Inflammatory macrophage treated with lipopolysaccharide for 1 hour (primary cell): ENCODE data around the gene CHMP3.
"Not testable (repeated sequence)": the region's sequence is repeated elsewhere in the genome, so short reads cannot be mapped to it uniquely, and the experiment has no call there.

Experiments
- DNase-seq, 2 donors: peaks; one replicate each; pipeline ENCODE4 v3.0.0-alpha.2; 2020 to 2022

The CHMP3 gene

DNA sequence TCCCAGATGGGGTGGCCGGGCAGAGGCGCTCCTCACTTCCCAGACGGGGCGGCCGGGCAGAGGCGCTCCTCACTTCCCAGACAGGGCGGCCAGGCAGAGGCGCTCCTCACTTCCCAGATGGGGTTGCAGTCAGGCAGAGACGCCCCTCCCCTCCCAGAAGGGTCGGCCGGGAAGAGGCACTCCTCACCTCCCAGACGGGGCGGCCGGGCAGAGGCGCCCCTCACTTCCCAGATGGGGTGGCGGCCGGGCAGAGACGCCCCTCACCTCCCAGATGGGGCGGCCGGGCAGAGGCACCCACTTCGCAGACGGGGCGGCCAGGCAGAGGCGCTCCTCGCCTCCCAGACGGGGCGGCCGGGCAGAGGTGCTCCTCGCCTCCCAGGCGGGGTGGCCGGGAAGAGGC lies 13.8 kb downstream of the CHMP3 start:
- not testable (repeated sequence) for DNase-seq

DNA sequence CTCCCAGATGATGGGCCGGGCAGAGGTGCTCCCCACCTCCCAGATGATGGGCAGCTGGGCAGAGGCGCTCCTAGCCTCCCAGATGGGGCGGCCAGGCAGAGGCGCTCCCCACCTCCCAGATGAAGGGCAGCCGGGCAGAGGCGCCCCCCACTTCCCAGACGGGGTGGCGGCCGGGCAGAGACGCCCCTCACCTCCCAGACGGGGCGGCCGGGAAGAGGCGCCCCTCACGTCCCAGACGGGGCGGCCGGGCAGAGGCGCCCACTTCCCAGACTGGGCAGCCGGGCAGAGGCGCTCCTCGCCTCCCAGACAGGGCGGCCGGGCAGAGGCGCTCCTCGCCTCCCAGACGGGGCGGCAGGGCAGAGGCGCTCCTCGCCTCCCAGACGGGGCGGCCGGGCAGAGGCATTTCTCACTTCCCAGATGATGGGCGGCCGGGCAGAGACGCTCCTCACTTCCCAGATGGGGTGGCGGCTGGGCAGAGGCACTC lies 14.3 kb downstream of the CHMP3 start:
- DNase-seq: not testable (repeated sequence)

DNA sequence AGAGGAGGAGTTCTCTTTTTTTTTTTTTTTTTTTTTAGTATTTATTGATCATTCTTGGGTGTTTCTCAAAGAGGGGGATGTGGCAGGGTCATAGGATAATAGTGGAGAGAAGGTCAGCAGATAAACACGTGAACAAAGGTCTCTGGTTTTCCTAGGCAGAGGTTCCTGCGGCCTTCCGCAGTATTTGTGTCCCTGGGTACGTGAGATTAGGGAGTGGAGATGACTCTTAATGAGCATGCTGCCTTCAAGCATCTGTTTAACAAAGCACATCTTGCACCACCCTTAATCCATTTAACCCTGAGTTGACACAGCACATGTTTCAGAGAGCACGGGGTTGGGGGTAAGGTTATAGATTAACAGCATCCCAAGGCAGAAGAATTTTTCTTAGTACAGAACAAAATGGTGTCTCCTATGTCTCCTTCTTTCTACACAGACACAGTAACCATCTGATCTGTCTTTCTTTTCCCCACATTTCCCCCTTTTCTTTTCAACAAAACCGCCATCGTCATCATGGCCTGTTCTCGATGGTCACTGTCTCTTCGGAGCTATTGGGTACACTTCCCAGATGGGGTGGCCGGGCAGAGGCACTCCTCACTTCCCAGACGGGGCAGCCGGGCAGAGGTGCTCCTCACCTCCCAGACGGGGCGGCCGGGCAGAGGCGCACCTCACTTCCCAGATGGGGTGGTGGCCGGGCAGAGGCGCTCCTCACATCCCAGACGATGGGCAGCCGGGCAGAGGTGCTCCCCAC lies 14.9 kb downstream of the CHMP3 start:
- not testable (repeated sequence) for DNase-seq

DNA sequence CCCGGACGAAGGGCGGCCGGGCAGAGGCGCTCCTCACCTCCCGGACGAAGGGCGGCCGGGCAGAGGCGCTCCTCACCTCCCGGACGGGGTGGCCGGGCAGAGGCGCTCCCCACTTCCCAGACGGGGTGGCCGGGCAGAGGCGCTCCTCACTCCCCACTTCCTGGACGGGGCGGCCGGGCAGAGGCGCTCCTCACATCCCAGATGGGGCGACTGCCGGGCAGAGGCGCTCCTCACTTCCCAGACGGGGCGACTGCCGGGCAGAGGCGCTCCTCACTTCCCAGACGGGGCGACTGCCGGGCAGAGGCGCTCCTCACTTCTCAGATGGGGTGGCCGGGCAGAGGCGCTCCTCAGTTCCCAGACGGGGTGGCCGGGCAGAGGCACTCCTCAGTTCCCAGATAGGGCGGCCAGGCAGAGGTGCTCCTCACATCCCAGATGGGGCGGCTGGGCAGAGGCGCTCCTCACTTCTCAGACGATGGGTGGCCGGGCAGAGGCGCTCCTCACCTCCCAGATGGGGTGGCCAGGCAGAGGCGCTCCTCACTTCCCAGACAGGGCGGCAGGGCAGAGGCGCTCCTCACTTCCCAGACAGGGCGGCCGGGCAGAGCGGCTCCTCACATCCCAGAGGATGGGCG lies 17.8 kb downstream of the CHMP3 start:
- DNase-seq: not testable (repeated sequence)

DNA sequence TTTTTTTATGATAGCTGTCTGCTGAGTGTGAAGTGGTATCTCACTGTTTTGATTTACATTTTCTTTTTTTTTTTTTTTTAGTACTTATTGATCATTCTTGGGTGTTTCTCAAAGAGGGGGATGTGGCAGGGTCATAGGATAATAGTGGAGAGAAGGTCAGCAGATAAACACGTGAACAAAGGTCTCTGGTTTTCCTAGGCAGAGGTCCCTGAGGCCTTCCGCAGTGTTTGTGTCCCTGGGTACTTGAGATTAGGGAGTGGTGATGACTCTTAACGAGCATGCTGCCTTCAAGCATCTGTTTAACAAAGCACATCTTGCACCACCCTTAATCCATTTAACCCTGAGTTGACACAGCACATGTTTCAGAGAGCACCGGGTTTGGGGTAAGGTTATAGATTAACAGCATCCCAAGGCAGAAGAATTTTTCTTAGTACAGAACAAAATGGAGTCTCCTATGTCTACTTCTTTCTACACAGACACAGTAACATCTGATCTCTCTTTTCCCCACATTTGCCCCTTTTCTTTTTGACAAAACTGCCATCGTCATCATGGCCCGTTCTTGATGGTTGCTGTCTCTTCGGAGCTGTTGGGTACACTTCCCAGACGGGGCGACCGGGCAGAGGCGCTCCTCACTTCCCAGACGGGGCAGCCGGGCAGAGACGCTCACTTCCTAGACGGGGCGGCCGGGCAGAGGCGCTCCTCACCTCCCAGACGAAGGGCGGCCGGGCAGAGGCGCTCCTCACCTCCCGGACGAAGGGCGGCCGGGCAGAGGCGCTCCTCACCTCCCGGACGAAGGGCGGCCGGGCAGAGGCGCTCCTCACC lies 18.8 kb downstream of the CHMP3 start:
- not testable (repeated sequence) for DNase-seq

DNA sequence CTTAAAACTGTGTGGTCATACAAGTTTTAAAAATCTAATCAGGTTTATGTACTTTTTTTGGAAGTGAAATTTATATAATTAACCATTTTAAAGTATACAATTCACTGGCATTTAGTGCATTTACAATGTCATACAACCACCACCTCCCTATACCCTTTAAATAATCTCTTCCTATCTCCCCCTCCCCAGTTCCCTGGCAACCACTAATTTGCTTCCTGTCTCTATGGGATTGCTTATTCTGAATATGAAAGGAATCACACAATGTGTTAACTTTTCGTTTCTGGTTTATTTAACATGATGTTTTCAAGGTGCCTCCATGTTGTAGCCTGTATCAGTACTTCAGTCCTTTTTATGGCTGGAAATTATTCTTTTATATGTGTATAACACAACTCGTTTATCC lies 19.4 kb downstream of the CHMP3 start:
- no peak for DNase-seq

DNA sequence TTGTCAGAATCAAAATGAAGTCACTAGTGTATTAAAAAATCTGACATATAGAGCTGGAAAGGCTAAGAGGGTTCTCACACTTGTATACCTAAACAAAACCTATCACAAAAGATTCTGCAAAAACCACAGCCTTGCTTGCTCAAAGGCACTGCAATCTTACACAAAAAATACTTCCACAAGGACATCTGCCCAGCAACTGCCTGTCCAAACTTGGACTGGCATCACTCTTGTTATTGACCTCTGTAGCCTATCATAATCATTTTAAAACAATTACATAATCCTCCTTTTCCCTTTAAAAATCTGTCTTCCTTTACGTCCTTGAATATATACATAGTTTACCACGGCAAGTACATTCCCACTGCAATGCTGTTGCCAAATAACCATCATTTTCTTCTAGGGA lies 19.9 kb downstream of the CHMP3 start:
- DNase-seq: no peak

DNA sequence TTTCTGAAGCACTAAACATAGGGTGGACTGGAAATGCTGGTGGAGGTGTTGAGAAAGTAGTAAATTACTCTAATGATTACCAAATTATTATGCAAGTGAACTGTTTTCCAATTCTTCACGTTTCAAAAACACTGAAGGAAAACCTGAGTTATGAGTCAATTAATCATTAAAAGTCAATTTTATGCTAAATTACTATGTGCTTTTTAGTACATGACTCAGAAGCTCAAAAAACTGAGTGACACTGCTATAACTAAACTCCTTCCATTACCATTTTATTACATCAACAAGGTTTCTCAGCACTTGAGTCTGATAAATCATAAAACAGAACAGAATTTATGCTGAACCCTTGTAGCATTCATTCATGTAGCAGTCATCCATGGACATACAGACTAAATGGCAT lies 20.4 kb downstream of the CHMP3 start:
- DNase-seq: no peak

DNA sequence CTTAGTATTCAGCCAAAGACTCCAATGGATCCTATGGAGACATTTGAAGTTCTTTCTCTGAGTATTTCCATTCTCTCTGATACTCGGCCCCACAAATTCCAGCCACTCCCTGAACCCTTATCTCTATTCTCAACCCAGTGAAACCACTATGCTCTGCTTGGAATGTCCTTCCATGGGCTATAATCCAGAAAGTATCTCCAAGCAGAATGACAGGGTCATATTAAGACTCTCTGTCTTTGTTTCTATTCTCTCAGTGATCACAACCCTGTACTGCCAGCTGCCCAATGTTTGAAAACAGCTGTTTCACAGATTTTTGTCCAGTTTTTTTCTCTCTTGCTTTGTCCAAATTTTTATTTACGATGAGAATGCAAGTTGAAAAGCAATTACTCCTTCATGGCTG lies 21.9 kb downstream of the CHMP3 start:
- DNase-seq: no peak

DNA sequence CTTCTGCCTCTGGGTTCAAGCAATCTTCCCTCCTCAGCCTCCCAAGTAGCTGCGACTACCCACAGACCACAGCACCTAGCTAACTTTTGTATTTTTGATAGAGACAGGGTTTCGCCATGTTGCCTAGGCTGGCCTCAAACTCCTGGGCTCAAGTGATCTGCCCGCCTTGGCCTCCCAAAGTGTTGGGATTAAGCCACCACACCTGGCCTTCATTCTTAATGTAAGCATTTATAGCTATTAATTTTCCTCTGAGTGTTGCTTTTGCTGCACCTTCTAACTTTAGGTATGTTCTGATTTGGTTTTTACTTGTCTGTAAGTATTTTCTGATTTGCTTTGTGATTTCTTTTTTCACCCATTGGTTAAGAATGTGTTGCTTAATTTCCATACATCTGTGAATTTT lies 29.7 kb downstream of the CHMP3 start:
- no peak for DNase-seq

DNA sequence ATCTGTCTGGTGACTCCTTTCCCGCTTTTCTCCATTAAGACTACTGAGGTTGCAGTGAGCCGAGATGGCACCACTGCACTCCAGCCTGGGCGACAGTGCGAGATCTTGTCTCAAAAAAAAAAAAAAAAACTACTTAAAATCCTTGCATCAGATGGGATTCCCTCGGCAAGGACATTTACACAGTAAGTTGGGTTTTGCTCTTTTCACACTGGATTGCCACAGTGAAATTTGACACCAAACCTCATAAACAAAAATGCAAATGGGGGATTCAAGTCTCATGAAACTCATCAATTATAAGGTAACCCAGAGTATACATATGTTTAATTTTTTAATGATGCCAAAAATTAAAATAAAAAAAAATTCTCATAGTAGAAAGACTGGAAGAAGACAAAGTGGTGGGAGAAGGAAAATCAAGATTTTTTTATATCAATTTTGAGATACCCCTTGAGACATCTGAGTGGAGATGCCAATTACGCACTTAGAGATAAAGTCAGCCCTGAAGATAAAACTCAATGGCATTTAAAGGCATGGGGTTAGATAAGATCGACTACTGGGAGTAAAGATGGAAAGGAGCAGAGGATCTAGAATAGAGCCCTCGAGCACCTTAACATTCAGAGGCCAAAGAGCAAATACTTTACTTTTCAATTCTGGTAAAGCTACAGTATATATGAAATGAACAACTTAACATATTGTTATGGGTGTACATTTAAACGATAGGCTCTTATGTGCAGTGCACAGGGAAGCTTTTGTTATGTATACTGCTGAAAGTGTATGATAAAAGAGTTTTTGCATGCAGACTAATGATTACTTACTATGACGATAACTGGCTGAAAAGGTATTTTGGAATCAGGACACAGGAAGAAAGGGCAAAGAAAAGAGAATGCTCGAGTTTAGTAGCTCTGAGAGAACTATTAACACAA lies 37.6 kb downstream of the CHMP3 start:
- no peak for DNase-seq

DNA sequence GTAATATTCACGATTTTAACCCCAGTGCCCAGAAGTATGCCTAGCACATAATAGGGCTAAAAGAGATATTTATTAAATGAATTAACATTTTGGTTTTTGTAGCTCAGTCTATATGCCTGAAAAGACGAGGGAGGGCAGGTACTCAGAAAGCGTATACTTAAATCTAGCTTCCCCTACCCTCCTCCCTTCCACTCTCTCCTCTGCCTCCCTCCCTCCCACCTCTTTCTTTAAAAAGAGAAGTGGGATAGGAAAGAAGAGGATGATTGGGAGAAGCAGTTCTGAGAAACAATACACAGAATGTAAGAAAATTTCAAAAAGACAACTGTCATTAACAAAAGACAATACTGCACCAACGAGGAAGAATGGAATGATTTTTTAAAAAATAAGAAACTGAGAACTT lies 39.8 kb downstream of the CHMP3 start:
- no peak for DNase-seq

DNA sequence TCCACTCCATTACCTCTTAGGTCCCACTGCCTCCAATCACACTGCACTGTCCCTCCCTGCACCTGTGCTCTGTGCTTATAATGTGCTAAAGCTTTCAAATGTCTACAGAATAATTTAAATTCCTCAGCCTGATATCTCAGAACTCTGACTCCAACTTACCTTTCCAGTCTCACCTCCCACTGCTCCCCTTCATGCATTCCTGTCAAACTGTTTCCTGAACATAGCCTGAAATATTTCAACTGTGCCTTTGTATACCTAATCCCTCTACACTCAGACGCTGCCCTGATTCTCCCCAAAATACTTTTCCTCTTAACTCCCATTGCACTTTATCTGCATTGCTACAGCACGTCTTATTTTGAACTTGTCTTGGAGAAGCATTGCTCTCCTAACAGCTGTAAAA lies 40.5 kb downstream of the CHMP3 start:
- no peak for DNase-seq

DNA sequence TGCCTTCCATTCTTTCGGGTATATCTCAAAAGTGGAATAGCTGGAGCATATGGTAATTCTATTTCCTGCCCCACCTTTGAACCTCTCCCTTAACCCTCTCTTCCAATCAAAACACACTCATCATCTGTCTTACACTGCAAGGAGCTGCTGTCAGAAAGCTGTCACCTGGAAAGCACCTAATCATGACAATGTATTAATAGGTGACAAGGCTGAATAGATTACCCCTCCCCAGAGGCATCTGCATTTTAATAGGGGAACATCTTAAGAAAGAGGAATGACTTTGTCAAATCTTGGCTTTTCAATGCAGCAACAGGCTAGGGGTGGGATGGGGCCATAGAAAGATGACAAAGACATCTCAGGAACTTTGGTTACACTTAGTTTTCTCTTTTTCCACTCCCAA lies 41.3 kb downstream of the CHMP3 start:
- no peak for DNase-seq

DNA sequence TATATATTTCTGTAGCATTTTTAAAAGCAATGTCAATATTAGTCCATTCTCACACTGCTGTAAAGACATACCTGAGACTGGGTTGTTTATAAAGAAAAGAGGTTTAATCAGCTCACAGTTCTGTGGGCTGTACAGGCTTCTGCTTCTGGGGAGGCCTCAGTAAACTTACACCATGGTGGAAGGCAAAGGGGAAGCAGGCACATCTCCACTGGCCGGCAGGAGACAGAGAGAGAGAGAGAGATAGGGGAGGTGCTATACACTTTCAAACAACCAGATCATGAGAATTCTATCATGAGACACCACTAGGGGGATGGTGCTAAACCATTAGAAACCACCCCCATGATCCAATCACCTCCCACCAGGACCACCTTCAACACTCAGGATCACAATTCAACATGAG lies 43.1 kb downstream of the CHMP3 start:
- no peak for DNase-seq

DNA sequence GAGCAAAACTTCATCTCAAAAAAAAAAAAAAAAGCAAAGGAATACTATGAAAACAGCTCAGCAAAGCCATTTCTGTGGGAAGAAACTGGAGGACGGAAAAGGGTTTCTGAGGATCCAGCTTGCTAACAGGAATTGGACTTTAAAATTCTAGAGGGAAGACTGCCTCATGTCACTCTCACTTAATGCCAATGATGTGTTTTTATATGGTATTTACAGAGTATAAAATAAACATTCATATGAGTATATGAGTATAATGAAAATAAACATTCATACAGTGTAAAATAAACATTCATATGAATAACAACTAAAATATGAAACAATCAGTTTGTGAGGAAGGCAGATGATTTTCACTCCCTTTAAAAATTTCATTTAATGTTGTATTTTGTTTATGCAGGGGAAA lies 43.9 kb downstream of the CHMP3 start:
- DNase-seq: no peak

DNA sequence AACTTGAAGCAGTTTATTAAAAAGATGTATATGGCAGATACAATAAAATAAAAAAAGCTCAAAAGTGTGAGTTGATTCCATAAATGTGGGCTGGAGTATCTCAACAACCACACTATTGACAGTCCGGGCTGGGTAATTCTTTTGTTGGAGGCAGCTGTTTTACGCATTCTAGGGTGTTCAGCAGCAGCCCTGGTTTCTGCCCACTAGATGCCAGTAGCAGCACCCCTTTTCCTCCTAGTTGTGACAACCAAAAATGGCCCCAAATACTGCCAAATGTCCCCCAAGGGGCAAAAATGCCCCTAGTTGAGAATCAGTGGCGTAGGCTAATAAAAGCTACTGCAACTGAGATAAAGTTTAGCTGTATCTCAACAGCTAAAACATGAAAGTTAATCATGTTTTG lies 44.8 kb downstream of the CHMP3 start:
- peak in 1 of 2 donors; percentile 10 for DNase-seq

DNA sequence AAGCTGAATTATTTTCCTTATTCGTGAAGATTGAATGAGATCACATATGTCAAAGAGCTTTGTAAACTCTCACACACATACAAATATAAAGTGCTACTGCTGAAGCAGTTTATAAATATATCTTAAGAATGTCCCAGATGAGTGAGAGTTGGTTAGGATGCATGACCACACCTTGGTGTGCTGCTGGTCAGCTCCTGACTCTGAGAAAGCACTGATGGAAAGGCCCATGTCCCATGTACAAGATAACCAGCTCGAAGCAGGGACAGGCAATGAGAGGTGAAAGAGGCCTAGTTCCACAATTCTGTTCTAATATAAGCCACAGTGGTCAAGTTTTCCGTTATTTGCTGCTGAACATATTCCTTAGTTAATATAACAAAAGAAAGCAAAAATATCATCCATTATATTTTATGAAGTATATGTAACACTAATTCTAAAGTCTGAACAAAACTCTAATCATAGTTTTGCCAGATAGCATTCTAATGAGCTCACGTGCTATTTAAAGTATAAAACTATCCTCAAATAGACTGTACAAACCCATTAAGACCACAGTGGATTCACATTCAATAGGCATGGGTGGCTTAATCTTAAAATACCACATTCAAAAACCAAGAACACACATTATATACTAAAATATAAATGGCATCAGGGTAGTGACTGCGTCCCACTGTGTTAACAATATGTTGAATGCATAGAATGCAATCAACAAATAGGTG lies 49.1 kb downstream of the CHMP3 start:
- DNase-seq: no peak

DNA sequence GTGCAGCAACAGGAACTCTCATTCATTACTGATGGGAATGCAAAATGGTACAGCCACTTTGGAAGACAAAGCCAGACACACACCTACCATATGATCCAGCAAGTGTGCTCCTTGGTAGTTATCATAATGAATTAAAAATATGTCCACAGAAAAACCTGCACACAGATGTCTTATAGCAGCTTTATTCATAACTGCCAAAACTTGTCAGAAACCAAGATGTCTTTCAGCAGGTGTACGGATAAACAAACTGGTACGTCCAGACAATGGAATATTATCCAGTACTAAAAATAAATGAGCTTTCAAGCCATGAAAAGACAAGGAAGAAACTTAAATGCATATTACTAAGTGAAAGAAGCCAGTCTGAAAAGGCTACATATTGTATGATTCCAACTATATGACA lies 50.4 kb downstream of the CHMP3 start:
- no peak for DNase-seq

DNA sequence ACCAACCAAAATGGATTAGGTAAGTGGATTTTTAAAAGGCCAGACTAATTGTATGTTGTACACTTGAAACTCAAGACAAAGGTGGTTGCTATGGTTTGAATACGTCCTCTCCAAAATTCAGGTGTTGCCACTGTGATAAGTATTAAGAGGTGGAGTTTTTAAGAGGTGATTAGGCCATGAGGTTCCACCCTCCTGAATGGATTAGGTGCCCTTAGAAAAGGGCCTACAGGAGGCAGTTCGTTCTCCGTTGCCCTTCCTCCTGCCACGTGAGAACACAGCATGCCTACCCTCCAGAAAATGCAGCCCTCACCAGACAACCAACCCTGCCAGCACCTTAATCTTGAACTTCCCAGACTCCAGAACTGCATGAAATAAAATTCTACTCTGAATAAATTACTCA lies 51.2 kb downstream of the CHMP3 start:
- DNase-seq: no peak

DNA sequence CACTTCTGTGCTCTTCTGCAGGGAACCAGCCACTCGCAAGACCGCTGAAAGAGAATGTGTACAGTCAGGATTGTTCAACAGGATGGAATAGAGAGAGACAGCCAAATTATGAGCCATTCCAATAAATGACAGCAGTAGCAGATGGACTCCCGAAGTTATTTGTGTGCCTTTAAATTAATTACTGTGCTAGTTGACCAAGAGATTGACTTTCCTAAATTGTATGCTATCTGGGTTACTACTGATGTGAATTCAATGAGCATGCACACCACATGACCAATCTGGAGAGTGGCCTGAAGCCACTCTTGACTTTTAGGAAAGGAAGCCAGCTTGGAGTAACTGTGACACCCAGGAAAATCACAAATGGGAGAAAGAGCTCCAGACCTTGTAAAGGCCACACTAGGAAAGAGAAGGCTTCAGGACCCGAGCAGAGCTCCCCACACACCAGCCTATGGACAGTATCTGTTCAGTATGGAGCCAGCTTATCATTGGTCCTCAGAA lies 52.8 kb downstream of the CHMP3 start:
- DNase-seq: no peak

DNA sequence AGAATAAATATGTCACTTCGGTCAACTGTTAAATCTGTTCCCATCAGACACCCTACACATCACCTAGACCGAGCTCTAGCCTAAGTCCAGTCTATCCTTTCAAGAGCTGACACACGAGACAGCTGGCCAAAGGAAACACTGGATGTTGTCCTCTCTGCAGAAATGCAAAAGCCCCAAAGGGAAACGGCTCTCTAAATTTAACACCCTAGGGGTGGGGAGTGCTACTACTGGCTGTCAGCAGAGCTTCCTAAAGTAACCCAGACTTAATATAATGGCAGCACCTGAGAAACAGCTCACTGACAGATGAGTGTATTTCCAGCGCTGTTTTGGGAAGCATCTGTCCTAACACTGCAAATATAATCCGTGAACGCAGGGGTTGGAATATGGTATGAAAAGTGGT lies 55.6 kb downstream of the CHMP3 start:
- no peak for DNase-seq
